ENCODE data around the gene SERINC3.
A peak's percentile ranks its signal among the peaks of the same experiment; 100 is the strongest.

SERINC3 gene

DNA sequence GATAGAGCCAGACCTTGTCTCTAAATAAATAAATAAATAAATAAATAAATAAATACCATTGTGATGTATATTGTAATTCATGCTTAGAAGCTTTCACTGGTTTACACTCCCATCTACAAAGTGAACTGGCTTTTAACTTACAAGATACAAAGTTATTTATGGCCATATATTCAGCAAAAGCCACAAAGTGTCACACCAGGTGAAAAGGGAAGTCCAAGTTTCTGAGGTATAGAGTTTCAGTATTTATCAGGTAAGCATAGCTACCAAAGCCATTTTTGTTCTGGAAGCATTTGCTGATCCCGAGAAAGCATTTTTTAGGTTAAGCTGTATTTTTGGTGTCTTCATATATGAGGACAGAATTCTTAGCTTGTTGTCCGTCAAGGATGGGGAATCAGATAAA lies 38.4 kb upstream of the SERINC3 start:
- no peak for TF ChIP-seq CTCF (conservative IDR thresholded peaks at IDR 0.05; ENCODE audit: control insufficient read depth, insufficient read depth, low read depth, low read length)
- no peak overlapping the region for H3K4me3 ChIP-seq (ENCODE audit: control insufficient read depth, low read depth, low read length)
- DNase-seq (ENCODE audit: low read depth) = no peak

DNA sequence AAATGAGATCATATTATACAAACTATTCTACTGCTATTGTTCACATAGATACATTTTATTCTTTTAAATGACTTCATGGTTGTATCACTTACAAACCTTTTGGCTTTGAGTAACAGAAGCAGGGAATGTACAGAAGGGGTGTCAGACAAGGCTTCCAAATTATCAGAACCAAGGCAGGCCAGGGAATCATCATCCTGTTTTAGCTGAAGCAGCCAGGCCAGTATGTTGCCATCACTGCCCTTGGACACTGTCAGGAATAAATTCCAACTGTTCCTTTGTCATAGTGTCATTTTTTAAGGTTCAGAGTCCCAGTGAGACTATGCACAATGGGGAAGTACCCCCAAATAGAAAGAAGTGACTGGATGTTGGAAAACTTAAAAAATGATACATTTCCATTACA lies 37.4 kb upstream of the SERINC3 start:
- no peak overlapping the region for H3K4me3 ChIP-seq (ENCODE audit: control insufficient read depth, low read depth, low read length)
- no peak for DNase-seq (ENCODE audit: low read depth)
- no peak for TF ChIP-seq CTCF (conservative IDR thresholded peaks at IDR 0.05; ENCODE audit: control insufficient read depth, insufficient read depth, low read depth, low read length)

- no peak overlapping the region for H3K4me3 ChIP-seq (ENCODE audit: control insufficient read depth, low read depth, low read length)
- peak; percentile 96 for DNase-seq (ENCODE audit: low read depth)
- no peak for TF ChIP-seq CTCF (conservative IDR thresholded peaks at IDR 0.05; ENCODE audit: control insufficient read depth, insufficient read depth, low read depth, low read length)
Measured at GRCh38 chr20:44552950-44553908, 31.4 kb upstream of the SERINC3 start.

DNA sequence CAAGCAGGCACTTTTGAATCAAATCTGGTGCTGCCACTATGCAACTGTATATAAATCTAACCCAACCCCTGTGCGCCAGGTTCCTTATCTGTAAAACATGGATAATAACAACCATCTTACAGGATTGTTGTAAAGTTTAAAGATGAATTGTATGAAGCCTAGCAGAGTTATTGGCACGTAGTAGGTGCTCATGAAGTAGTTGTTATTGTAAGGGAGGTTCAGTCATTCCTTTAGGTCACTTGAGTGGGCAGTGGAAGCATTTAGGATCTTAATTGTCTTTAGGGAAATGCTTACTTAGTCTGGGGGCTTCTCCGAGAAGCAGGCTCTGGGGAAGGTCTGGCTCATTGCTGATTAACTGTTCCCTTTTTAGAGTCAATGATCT lies 30.7 kb upstream of the SERINC3 start:
- no peak overlapping the region for H3K4me3 ChIP-seq (ENCODE audit: control insufficient read depth, low read depth, low read length)
- no peak for DNase-seq (ENCODE audit: low read depth)
- TF ChIP-seq CTCF (conservative IDR thresholded peaks at IDR 0.05; ENCODE audit: control insufficient read depth, insufficient read depth, low read depth, low read length) = no peak

DNA sequence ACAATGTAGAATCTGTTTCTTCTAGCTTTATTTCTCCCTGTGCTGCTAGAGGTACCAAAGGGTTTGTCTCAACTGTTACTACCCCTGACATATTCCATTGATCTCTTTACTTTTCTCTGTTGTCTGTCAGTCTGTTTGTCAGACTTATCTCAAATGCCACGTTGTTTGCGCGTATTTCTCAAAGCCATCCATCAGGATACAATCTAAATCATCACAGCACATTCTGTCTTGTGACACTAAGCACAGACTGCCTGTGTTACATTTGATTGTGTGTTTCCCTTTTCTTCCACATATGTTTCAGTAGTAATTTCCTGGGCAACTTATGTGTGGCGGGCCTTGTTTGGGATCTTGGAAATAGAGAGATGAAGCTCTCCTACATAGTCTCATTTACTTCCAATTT lies 30.2 kb upstream of the SERINC3 start:
- no peak for TF ChIP-seq CTCF (conservative IDR thresholded peaks at IDR 0.05; ENCODE audit: control insufficient read depth, insufficient read depth, low read depth, low read length)
- no peak for DNase-seq (ENCODE audit: low read depth)
- H3K4me3 ChIP-seq (ENCODE audit: control insufficient read depth, low read depth, low read length) = no peak overlapping the region

DNA sequence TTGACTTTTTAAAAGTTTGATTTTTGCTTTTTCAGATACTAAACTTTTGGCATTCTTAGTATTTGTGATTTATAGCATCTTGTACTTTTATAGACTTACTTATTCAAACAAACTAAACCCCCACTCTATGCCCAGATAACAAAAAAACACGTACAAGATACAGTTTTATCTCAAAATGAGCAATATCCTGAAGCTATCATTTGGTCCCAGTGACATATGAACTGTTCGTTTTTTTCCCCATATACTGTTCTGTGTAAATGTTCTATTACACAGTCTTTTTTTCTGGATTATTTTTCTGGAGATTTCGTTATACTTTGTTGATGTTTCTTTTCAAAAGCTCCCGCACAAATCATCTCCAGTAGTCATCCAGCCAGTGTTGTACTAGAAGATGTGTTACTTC lies 27.3 kb upstream of the SERINC3 start:
- TF ChIP-seq CTCF (conservative IDR thresholded peaks at IDR 0.05; ENCODE audit: control insufficient read depth, insufficient read depth, low read depth, low read length) = no peak
- no peak overlapping the region for H3K4me3 ChIP-seq (ENCODE audit: control insufficient read depth, low read depth, low read length)
- no peak for DNase-seq (ENCODE audit: low read depth)
